Middle frontal gyrus (tissue), 1 donor: Measurements from ENCODE around the gene PLEKHD1.
"Not testable (repeated sequence)": the region's sequence is repeated elsewhere in the genome, so short reads cannot be mapped to it uniquely, and the experiment has no call there.

Experiments used
- DNase-seq: peaks from one replicate; pipeline ENCODE4 v3.0.0-alpha.2; 2015; ENCODE audit warnings: low spot score; ENCODE audit errors: extremely low spot score

Gene PLEKHD1

GRCh38 chr14:69484444-69485314, at the start of gene PLEKHD1:
PLEKHD1 (plus strand) TSS chr14:69484728; CDS start chr14:69484966, 238 bp downstream.
- DNase-seq: no peak

DNA sequence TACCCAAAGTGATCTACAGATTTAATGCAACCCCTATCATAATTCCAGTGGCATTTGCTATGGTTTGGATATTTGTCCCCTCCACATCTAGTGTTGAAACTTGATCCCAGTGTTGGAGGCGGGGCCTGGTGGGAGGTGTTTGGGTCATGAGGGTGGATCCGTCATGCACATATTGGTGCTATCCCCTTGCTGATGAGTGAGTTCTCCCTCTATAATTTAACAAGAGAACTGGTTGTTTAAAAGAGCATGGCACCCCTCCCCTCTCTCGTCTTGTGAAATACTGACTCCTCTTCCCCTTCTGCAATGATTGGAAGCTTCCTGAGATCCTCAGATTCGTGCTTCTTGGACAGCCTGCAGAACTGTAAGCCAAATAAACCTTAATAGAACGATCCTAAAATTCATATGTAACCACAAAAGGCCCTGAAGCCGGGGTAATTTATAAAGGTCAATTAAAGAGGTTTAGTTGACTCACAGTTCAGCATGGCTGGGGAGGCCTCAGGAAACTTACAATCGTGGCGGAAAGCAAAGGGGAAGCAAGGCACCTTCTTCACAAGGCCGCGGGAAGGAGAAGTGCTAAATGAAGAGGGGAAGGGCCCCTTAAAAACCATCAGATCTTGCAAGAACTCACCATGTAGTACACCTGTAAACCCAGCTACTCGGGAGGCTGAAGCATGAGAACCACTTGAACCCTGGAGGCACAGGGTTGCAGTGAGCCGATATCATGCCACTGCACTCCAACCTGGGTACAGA, 44.8 kb upstream of the PLEKHD1 start:
- DNase-seq: no peak

DNA sequence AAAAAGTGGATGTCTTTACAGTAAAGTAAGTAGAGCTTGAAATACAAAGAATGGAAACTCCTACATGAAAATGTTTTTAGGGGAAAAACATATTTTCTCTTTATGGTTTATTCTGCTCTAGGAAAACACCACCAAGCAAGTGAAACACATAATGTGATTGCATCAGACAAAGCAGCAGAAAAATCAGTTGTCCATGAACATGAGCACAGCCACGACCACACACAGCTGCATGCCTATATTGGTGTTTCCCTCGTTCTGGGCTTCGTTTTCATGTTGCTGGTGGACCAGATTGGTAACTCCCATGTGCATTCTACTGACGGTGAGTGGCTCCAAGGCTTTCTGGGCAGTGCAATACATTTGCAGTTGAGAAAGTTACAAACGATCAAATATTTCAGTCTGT, 42.6 kb upstream of the PLEKHD1 start:
- DNase-seq: no peak

DNA sequence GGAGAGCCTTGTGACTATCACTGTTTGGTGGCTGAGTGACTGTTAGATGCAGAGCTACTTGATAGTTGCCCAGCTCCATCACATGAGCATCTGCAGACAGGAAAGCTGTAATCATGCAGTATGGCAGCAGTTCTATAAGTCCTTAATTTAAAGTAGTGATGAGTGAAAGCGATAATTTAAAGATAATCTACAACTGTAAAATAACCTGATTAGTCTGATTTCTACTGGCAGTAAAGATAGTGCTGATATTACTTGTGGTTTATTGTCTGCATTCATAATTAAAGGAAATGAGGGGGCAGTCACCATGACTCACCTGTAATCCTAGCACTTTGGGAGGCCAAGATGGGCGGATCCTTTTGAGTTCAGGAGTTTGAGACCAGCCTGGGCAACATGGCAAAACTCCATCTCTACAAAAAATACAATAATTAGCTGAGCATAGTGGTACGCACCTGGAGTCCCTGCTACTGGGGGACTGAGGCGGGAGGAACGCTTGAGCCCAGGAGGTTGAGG, 41.2 kb upstream of the PLEKHD1 start:
- DNase-seq: no peak

DNA sequence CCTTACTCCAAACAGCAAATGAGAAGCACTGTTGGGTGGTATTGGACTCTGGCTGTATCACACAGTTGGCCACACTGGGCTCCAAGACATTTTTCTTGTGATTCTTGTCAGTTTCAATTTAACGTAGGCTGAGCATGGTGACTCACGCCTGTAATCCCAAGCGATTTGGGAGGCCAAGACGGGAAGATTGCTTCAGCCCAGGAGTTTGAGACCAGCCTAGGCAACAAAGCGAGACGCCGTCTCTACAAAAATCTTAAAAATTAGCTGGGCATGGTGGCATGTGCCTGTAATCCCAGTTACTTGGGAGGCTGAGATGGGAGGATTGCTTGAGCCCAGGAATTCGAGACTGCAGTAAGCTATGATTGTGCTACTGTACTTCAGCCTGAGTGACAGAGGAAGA, 35.3 kb upstream of the PLEKHD1 start:
- no peak for DNase-seq

- DNase-seq: no peak
Measured at GRCh38 chr14:69451941-69452340, 32.6 kb upstream of the PLEKHD1 start.

DNA sequence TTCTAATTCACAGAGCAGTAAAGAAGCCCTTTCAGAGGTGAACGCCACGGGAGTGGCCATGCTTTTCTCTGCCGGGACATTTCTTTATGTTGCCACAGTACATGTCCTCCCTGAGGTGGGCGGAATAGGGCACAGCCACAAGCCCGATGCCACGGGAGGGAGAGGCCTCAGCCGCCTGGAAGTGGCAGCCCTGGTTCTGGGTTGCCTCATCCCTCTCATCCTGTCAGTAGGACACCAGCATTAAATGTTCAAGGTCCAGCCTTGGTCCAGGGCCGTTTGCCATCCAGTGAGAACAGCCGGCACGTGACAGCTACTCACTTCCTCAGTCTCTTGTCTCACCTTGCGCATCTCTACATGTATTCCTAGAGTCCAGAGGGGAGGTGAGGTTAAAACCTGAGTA, 26.2 kb upstream of the PLEKHD1 start:
- no peak for DNase-seq

- no peak for DNase-seq
Measured at GRCh38 chr14:69459122-69459521, 25.4 kb upstream of the PLEKHD1 start.

DNA sequence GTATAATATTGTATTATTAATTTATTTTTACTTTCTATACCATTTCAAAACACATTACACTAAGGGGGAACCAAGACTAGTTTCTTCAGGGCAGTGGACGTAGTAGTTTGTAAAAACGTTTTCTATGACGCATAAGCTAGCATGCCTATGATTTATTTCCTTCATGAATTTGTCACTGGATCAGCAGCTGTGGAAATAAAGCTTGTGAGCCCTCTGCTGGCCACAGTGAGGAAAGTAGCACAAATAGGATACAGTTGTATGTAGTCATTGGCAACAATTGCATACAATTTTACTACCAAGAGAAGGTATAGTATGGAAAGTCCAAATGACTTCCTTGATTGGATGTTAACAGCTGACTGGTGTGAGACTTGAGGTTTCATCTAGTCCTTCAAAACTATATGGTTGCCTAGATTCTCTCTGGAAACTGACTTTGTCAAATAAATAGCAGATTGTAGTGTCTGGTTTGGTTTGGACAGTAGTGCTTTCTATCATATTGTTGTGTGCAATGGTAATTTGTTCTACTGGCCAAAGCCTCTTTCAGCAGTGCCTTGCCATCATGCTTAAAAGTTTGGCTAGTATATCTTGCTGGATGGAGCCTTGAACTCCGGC, 24.3 kb upstream of the PLEKHD1 start:
- DNase-seq: peak; percentile 60

DNA sequence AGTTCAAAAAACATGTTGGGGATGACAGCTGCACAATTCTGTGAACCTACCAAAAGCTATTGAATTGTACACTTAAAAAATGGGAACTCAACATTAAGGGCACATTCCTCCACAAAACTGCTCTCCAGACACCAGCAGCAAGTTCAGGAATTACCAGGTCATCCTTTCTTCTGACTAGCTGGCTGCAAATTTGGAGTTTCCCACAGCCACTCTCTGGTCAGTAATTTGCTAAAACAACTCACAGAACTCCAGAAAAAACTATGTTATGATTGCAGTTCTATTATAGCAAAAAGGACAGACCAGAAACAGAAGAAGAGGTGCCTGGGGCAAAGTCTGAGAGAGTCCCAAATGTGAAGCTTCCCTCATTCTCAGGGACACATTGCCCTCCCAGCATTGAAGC, 20.1 kb upstream of the PLEKHD1 start:
- DNase-seq: no peak

- no peak for DNase-seq
Measured at GRCh38 chr14:69464829-69465228, 19.7 kb upstream of the PLEKHD1 start.

GRCh38 chr14:69468949-69469348, 15.6 kb upstream of the PLEKHD1 start:
- no peak for DNase-seq

- DNase-seq: no peak
Measured at GRCh38 chr14:69471436-69471835, 13.1 kb upstream of the PLEKHD1 start.

- DNase-seq: no peak
Measured at GRCh38 chr14:69471916-69472315, 12.6 kb upstream of the PLEKHD1 start.

DNA sequence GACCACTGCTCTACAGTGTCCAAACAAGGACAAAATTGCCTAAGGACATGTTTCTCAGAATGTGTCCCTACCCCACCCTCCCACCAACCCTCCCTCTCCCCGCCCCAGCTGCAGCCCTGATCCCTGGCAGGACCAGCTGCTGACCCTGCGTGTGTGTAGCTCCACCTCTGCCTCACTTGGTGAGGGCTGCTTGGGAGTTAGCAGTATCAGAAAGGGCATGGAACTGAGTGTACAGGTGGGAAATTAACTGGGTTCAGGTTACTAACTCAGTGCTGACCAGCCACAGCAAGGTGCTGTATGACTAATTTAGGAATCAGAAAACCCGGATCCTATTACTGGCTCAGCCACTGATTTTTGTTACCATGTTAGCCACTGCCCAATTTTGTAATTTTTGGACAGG, 11.3 kb upstream of the PLEKHD1 start:
- DNase-seq: no peak

DNA sequence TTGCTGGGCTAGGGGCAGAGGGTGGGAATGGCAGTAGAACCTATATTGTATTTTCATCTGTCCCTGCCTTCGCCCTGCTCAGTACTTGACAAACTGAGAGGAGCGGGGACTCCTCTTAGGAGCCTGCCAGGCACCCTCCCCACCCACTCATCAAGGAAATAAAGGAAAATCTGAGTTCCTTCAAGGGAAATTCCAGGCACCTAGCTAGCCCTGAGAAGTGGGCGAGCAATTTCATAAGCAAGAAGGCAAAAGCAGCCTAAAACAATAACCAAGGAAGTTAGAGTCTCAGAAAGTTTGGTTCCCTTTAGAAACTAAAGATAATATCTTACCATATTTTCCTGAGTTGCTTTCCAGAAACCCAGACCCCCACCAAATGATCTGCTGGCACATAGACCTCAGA, 10.6 kb upstream of the PLEKHD1 start:
- DNase-seq: no peak

GRCh38 chr14:69475194-69475818, 9.2 kb upstream of the PLEKHD1 start:
- no peak for DNase-seq

DNA sequence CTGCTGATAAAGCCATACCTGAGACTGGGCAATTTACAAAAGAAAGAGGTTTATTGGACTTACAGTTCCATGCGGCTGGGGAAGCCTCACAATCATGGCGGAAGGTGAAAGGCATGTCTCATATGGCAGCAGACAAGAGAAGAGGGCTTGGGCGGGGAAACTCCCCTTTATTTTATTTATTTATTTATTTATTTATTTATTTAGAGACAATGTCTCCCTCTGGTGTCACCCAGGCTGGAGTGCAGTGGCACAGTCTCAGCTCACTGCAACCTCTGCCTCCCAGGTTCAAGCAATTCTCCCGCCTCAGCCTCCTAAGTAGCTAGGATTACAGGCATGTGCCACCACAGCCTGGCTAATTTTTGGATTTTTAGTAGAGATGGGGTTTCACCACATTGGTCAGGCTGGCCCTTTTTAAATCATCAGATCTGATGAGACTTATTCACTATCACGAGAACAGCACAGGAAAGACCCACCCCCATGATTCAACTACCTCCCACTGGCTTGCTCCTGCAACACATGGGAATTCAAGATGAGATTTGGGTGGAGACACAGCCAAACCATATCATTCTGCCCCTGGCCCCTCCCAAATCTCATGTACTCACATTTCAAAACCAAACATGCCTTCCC, 7.6 kb upstream of the PLEKHD1 start:
- not testable (repeated sequence) for DNase-seq

- DNase-seq: not testable (repeated sequence)
Measured at GRCh38 chr14:69478055-69478454, 6.5 kb upstream of the PLEKHD1 start.

- no peak for DNase-seq
Measured at GRCh38 chr14:69479696-69480095, 4.8 kb upstream of the PLEKHD1 start.

GRCh38 chr14:69480136-69480535, 4.4 kb upstream of the PLEKHD1 start:
- DNase-seq: no peak
